ENCODE results near the gene ZNF835. TPM values are rescaled to one million over a fixed set of nuclear protein-coding genes. Genes with fewer than 3 reads are reported as not detected.
"Not testable (repeated sequence)": the region's sequence is repeated elsewhere in the genome, so short reads cannot be mapped to it uniquely, and the experiment has no call there.

Gene ZNF835
- total RNA-seq, 1 donor from 2014 or later, result 3.0 TPM

- Histone ChIP-seq H3K4me1 (no peaks in the 10 kb centered on the region), H3K27me3 (ENCODE audit: low read depth) (no peaks in the 10 kb centered on the region), H3K4me3 (no peak overlapping the region), H3K27ac (no peak overlapping the region), H3K36me3 (no peaks in the 10 kb centered on the region), H3K9me3 (no peaks in the 10 kb centered on the region)
- TF ChIP-seq CTCF (IDR thresholded peaks at IDR 0.05), result no peak
- no peak for DNase-seq
- intact Hi-C loops (cut with DNase I), result no loop called here
- ATAC-seq, result no peak
Measured at GRCh38 chr19:56690670-56691069, 19.1 kb upstream of the ZNF835 start.

GRCh38 chr19:56689198-56689597, 17.6 kb upstream of the ZNF835 start:
- Histone ChIP-seq H3K4me1 (no peaks in the 10 kb centered on the region), H3K4me3 (no peak overlapping the region), H3K9me3 (no peaks in the 10 kb centered on the region), H3K27ac (no peak overlapping the region), H3K27me3 (ENCODE audit: low read depth) (no peaks in the 10 kb centered on the region), H3K36me3 (no peaks in the 10 kb centered on the region)
- intact Hi-C loops (cut with DNase I), result no loop called here
- TF ChIP-seq CTCF (IDR thresholded peaks at IDR 0.05), result no peak
- no peak for DNase-seq
- no peak for ATAC-seq

- no peaks in the 10 kb centered on the region for H3K36me3 ChIP-seq
- TF ChIP-seq CTCF (IDR thresholded peaks at IDR 0.05), result no peak
- H3K27ac ChIP-seq, result no peak overlapping the region
- intact Hi-C loops (cut with DNase I), result no loop called here
- no peak for DNase-seq
- no peaks in the 10 kb centered on the region for H3K27me3 ChIP-seq (ENCODE audit: low read depth)
- no peak overlapping the region for H3K4me3 ChIP-seq
- H3K4me1 ChIP-seq, result no peaks in the 10 kb centered on the region
- ATAC-seq, result no peak
- no peaks in the 10 kb centered on the region for H3K9me3 ChIP-seq
Measured at GRCh38 chr19:56687031-56687430, 15.5 kb upstream of the ZNF835 start.

- Histone ChIP-seq H3K36me3 (no peaks in the 10 kb centered on the region), H3K4me1 (no peaks in the 10 kb centered on the region), H3K4me3 (no peak overlapping the region), H3K27ac (no peak overlapping the region), H3K27me3 (ENCODE audit: low read depth) (no peaks in the 10 kb centered on the region), H3K9me3 (no peaks in the 10 kb centered on the region)
- ATAC-seq (no peak), DNase-seq (no peak)
- no peak for TF ChIP-seq CTCF (IDR thresholded peaks at IDR 0.05)
- intact Hi-C loops (cut with DNase I), result no loop called here
Measured at GRCh38 chr19:56683116-56683515, 11.6 kb upstream of the ZNF835 start.

- intact Hi-C loops (cut with DNase I), result no loop called here
- H3K4me1 ChIP-seq, result no peaks in the 10 kb centered on the region
- no peak overlapping the region for H3K27ac ChIP-seq
- H3K27me3 ChIP-seq (ENCODE audit: low read depth), result no peaks in the 10 kb centered on the region
- H3K9me3 ChIP-seq, result no peaks in the 10 kb centered on the region
- TF ChIP-seq CTCF (IDR thresholded peaks at IDR 0.05), result no peak
- ATAC-seq (no peak), DNase-seq (no peak)
- no peaks in the 10 kb centered on the region for H3K36me3 ChIP-seq
- no peak overlapping the region for H3K4me3 ChIP-seq
Measured at GRCh38 chr19:56681702-56682101, 10.1 kb upstream of the ZNF835 start.

- no peaks in the 10 kb centered on the region for H3K9me3 ChIP-seq
Measured at GRCh38 chr19:56678205-56678604, 6.6 kb upstream of the ZNF835 start.

GRCh38 chr19:56672610-56673009, 1.1 kb upstream of the ZNF835 start:
- ATAC-seq, H3K9me3 ChIP-seq, DNase-seq: not testable (repeated sequence)

More at GRCh38 chr19:56678205-56678604, 6.6 kb upstream of the ZNF835 start:
- H3K4me3 ChIP-seq, result no peak overlapping the region
- intact Hi-C loops (cut with DNase I), result no loop called here
- ATAC-seq, result no peak
- DNase-seq, result no peak
- no peak overlapping the region for H3K27ac ChIP-seq
- no peak for TF ChIP-seq CTCF (IDR thresholded peaks at IDR 0.05)
- H3K27me3 ChIP-seq (ENCODE audit: low read depth), result no peaks in the 10 kb centered on the region
- H3K4me1 ChIP-seq, result no peaks in the 10 kb centered on the region
- H3K36me3 ChIP-seq, result no peaks in the 10 kb centered on the region

More at GRCh38 chr19:56672610-56673009, 1.1 kb upstream of the ZNF835 start:
- H3K27ac ChIP-seq; H3K27me3 ChIP-seq (ENCODE audit: low read depth); H3K4me3 ChIP-seq; H3K36me3 ChIP-seq; intact Hi-C loops (cut with DNase I): not testable (repeated sequence)
- peaks cover 10% of the 10 kb centered on the region for H3K4me1 ChIP-seq

All from lower lobe of right lung (tissue), 2 donors.